GM12801 (cell line): Measurements from ENCODE around the gene DDX42.

Experiments used
- CTCF ChIP-seq: IDR thresholded peaks from one replicate; pipeline ENCODE4 v1.5.1; 2011; ENCODE audit warnings: control low read depth; ENCODE audit not compliant: insufficient read length; ENCODE audit errors: extremely low read depth

DDX42 gene

GRCh38 chr17:63819131-63819530, 45.2 kb downstream of the DDX42 start:
- TF ChIP-seq CTCF = no peak

DNA sequence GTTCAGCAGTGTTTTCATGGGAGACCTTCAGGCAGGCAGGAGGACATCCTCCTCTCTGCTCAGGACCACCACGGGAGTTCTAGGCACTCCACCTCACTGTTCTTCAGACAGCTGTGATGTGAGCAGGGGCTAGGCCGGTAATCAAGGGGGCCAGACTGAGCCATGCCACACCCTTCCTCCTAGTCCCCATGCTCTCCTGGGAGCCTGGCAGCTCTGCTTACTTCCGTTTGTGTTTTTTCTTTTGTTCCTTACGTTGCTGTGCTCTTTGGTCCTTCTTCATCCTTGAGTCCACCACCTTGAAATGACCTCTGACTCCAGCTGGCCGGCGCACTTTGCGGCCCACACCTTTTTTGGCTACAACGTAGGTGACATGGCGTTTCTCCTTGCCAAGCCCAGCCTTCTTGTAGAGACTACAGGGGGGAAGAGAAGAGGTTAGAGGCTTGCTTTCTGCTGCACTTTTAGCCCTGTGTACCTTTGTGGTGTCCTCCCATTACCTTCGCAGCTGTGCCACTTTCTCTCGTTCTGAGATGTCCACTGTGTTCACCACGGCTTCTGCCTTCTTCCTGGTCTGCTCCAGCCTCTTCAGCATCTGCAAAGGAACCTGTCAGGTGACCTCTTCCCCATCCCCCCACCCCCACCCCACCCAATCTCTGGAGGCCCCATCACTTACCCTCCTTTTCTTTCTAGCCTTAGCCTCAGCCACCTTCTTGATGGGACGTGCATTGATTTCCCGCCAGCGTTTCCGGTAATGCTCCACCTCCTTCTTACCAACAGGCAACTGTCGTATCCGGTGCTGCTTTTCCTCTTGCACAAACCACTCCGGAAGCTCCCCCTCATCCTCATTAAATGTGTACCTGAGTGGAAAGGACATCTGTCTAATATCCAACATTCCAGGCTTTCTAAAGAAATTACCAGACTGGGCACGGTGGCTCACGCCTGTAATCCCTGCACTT, 45.9 kb downstream of the DDX42 start:
- no peak for TF ChIP-seq CTCF

DNA sequence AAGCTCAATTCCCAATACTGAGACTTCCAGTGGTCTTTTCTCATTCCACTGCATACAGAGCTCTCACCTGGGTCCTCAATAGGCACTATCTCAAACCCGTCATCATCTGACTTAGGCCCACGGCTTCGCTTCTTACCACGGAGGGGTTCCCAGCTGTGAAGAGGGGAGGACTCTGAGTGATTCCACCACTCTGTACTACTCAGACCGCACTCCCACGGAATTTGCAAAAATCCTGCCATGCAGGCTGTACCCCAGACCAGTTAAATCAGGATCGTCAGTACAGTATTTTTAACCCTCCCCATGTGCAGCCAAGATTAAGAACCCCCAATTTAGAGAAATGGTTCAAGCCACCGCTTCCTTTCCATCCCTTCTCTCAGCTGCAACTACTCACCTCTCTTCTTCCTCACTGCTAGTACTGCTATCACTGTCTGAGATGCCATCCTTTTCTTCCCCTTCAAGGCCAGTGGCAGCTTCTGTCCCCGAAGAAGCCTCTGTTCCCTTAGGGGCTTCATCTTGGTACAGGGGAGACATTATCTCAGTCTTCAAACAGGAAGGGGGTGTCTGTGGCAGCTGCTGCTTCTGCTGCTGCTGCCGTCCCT, 47.1 kb downstream of the DDX42 start:
- no peak for TF ChIP-seq CTCF

- no peak for TF ChIP-seq CTCF
Observed at GRCh38 chr17:63821804-63822203, 47.8 kb downstream of the DDX42 start.

- TF ChIP-seq CTCF = no peak
Observed at GRCh38 chr17:63822537-63822936, 48.6 kb downstream of the DDX42 start.

DNA sequence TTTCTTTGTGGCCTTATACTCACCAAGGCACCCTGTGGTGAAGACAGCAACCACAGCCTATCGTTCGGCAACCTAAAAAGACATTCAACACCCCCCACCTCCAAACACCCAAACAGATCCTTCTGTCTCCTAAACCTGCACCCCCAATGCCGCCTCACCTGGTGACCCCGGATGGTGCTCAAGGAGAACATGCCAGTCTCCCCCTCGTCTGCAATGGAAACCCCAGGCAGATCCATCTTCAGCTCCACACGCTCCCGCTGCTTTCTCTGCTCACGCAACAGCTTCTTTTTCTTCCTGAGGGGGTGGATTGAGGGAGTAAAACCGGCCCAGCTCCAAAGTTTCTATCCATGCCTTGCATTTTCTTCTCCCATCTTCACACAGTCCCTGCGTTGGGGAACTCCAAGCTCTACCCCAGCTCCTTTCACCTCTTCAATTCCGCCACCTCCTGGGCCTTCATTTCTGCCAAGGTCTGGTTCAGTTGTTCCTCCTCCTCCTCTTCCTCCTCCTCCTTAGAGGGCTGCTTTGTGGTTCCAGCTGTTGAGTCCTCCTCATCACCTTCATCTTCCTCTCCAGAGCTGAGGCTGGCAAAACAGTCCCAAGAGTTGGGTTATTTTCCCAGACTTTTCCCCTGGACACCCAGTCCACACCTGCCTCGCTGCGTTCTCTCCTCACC, 49.8 kb downstream of the DDX42 start:
- TF ChIP-seq CTCF = no peak

GRCh38 chr17:63824362-63824761, 50.4 kb downstream of the DDX42 start:
- no peak for TF ChIP-seq CTCF
